CD4-positive, alpha-beta T cell treated with Interleukin-17A for 1 hour (primary cell): ENCODE results near the gene SLC17A9.

Source experiments
- DNase-seq: peaks from one replicate; pipeline ENCODE4 v3.0.0-alpha.2; 2020

SLC17A9 gene

DNA sequence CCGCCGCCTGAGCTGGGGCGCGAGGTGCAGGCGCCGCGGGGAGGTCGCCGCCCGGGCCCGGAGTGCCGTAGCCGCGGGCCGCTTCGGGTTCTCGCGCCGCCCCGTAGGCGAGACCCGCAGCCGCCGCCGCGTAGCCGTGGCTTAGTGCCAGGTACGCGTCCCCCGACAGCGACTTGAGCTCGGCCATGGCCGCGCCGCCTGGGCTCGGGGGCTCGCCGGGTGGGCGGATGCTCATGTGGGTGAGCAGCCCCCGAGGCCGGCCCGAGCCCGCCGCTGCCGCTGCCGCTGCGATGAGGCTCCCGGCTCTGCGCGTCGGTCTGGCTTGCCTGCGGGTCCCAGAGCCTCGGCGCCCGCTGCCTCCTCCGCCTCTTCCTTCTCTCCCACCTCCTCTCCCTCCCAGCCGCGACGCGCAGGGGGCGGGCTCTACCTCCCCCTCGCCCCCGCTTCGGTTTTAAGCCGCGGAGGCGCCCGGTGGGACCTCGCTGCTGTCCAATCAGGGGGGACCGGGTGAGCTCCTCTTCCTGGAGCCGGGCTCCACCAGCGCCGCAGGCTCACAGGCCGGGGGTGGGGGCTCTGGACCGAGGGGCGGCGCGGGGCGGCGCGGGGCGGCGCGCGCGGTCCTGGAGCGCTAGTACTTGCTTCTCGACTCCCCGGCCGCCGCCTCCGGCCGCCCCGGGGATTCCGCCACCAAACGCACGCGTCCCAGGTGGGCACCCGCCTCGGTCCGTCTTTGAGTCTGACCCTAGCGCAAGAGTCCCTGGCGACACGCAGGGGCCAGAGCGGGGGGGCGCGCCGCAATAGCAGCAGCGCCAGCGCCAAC, 54.2 kb downstream of the SLC17A9 start, which contains the start of gene BHLHE23:
BHLHE23 (minus strand) TSS at position 425 of the 820 bp plus-strand sequence; CDS start at position 235, 190 bp downstream.
- peak; percentile 19 for DNase-seq

DNA sequence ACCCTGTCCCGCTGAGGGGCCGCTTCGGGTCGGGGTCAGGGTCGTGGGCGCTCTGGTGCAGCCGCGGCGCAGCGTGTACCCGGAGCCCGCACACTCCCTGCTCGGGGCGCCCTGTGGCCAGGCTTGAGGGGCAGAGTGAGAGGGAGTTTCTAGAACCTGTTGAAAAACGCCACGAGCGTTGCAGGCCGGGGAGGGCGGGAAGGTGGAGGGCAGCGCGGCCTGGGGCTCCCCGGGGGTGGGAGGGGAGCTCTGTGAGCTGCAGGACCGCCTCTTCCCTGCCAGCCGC, 54.8 kb downstream of the SLC17A9 start:
- DNase-seq = no peak

DNA sequence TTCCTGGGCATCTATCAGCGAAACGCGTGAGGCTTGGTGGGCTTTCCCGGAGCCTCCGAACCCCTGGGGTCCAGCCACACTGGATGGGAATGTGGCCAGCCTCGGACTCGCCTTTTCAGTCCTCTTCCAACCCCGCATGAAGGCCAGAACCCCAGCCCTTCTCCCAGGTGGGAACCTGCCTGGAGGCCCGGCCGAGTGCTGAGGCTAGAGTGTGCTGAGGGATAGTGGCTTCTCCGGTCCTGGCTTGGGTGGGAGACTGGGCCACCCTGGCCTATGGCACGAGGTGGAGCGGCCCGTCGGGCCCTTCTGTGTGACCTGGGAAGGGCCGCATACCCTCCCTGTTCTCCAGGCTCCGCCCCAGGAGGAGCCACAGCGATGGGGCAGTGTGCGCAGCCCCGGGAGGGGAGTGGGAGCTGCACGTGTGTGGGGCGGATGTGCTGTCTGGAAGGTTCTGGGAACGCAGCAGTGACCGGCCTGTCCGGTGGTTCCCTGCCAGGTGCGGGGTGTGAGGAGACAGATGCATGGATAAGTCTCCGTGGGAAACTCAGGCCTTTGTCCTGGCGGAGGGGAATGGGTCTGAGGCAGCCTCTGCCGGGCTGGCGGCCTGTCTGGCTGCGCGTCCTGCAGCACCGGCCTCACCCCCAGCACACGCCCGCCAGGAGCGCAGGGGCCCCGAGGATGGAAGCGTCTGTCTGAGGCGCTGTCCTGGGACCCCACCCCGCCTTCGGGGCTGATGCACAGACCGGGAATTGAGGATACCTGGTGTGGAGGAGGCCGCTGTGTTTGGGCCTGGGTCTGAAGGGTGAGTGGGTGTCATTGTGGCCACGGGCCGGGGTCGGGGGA, 55.4 kb downstream of the SLC17A9 start:
- DNase-seq = no peak

DNA sequence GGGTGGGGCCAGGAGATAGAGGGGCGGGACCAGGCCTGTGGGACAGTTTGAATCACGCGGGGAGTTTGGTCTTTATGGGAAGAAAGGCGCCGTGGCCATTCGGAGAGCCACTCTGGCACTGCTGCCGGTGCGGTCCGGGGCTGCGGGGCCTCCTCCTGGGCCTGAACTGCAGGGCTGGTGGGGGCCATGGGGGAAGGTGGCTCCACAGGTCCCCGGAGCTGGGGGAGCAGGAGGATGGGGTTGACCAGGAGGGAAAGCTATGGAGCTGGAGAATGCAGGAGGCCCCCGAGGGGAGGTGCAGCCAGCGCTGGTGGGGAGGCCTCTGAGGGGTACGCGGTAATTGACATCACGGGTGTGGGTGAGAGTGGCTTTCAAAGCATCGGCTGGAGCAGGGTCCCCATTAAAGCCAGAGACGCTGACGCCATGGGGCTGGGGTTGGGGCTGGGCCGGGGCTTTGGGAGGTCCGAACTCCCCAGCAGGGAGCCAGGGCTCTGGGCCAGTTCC, 56.1 kb downstream of the SLC17A9 start:
- no peak for DNase-seq

DNA sequence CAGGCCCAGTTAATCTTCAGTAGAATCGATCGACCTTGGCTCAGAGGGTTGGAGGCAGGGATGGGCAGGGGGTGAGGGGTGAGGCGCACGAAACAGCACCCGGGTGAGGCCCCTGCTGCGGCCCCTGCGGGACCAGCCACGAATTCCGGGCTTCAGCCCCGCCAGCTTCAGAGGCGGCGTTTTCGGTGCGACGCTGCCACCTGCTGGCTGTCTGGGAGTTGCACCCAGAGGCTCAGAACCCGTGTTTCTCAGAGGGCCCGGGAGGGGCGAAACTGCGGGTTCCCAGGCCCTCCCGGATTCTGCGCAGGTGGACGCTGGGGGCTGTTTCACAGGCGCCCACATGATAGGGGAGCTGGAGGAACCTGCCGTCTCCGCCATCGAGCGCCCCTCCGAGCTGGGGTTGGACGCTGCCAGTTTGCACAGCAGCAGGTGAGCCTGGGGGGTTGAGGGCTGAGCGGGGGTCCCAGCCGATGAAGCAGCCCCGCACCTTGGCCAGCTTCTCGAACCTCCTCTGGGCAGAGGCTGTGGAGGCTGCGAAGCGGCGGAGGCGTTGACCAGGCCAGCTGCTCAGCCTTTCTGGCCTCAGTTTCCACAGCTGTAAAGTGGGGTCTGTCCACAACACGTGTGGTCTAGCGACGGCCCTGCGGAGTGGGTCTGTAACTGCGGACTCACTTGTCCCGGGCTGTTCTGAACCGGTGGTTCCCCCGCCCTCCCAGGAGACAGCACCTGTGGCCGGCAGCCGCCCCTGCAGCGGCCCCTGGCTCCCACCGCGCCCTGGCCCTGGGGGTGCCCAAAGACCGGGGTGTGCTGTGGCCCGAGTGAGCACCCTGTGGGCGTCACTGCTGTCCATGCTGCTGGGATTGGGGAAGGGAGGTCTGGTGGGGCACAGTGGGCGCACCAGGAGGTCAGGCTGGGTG, 56.8 kb downstream of the SLC17A9 start:
- peak; percentile 87 for DNase-seq

DNA sequence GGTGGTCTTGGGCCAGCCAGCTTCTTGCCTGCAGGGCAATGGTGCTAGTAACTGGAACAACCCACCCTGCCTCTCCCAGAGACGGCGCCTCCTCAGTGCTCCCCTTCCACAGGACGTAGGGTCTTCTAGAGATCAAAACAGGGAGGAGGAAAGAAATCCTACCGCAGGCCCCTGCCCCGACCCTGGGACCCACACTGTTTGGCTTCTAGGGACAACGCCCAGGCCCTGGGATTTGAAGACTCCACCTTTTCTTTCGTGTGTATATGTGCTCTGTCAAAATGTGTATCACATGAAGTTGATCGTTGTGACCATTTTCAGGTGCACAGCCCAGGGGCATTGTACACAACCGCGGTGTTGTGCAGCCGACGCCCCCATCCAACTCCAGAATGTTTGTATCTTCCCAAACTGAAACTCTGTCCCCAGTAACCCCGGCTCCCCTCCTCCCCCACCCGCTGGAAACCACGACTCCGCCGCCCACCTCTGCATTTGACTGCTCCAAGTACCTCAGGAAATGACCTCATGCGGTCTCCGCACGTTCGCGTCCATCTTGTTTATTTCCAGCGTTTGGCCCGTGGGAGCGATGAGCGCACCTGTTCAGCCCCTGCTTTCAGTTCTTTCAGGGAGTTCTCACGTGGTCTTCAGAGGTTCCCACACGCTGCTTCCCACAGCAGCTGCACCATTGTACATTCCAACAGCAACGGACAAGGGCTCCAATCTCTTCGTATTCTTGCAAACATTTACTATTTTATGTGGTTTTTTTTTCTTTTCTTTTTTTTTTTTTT, 57.7 kb downstream of the SLC17A9 start:
- peak; percentile 77 for DNase-seq

DNA sequence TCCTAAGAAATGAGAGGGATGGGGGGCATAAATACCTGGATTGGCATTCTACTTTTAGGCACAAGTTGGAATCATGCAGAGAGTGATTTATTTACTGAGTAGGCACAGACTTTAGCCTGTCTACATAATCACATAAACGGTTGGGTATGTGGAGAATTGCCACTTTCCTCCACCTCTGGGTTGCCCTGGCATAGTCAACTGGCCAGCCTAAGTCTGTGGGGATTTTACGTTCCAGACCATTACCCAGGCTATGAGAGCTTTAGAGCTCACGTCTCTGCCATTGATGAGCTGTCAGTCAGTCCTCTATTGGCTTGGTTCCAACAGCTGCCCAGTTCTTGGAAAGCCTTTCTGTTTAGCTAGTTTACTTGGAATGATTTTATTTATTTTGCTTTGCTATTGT, 59.3 kb downstream of the SLC17A9 start:
- no peak for DNase-seq

DNA sequence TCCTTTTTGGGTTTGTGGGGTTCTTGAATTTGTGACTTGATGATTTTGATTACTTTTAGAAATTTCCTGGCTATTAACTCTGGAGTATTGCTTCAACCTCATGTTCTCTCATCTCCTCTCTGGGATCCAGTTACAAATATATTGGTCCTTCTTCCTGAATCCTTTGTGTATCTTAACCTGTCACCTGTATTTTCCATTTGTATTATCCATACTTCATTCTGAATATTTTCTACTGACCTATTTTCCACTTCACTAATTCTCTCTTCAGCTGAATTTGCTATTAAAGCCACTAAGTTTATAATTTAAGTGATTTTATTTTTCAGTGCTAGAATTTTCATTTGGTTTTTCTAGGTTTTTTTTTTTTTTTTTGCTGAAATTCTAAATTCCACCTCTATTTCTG, 60.7 kb downstream of the SLC17A9 start:
- DNase-seq = no peak

DNA sequence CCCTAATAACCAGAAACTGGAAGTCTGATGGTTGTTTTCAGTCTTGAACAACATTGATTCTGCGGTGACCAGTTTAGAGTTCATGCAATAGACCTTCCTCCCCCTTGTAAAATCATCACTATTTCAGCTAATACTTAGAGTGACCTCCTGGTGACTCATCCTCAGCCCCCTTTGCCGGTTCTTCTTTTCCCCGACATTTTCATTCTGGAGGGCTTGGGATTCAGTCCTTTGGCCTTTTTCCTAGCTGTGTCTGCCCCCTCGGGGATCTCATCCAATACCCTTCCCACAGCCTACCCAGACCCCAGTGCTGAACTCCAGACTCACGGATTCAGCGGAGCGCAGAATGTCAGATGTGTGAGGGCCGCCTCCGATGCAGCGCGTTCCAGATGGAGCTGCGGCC, 61.8 kb downstream of the SLC17A9 start:
- DNase-seq = no peak

DNA sequence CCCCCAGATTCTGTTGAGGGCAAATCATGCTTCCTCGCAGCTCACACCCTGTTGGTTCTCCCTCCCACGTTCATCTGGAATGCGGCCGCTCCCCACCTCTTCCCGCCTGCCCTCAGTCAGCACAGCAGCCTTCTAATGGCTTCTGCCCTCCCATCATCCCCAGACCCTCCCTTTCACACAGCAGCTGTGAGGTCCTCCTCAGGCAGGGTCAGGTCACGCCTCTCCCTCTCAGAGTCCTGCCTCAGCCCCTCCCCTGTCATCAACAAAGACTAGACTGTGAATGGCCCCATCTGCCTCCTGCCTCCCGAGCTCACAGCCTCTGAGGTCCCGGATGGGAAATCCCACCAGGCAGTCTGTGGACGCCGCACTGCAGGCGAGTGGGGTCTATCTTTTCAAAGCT, 62.2 kb downstream of the SLC17A9 start:
- DNase-seq = no peak

DNA sequence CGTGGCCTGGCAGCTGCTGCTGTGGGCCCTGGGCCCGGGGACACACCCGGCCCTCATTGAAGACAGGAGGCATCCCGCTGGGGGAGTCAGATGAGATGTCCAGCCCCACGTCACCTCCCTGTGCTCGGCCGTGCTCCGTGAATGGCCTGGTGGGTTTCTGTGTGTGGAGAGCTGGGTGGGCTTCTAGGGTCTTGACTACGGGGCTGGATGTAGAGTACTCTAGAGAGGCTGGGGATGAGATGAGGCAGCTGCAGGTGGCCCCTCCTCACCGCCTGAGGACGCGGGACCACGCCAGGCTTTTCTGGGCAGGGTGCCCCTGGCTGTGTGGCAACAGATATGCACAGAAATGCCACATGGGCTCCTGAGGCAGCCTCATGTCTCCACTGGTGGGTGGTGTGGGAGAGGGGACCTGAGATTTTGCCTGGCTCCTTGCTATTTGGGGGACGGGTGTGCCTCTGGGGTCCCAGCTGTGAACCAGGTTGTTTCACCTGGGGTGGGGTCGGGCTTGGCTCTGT, 62.7 kb downstream of the SLC17A9 start:
- no peak for DNase-seq

DNA sequence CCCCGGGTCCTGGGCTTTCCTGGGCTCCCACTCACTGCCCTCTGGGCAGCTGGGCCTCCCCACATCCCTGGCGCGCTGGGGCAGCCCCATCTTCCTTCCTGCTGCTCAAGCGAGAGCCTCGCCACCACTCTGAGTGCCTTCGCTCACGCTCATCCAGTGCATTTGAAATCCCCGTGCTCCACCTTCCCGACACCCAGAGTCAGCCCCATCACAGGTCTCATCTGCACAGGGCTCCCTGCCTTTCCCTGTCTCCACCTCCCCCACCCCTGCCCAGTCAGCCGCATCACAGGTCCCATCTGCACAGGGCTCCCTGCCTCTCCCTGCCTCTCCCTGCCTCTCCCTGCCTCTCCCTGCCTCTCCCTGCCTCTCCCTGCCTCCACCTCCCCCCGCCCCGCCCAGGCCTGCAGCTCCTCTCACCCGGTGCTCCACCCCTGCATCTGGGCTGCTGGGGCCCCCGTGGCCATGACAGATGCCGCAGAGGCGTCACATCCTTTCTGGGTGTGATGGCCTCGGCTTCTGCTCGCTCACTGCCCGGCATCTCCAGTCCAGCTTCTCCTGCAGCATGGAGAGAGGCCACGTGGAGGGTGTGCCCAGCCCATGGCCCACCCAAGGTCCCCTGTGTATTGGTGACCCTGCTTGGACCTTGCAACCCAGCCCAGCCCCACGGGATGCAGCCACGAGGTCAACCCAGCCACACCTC, 63.3 kb downstream of the SLC17A9 start:
- DNase-seq = no peak

DNA sequence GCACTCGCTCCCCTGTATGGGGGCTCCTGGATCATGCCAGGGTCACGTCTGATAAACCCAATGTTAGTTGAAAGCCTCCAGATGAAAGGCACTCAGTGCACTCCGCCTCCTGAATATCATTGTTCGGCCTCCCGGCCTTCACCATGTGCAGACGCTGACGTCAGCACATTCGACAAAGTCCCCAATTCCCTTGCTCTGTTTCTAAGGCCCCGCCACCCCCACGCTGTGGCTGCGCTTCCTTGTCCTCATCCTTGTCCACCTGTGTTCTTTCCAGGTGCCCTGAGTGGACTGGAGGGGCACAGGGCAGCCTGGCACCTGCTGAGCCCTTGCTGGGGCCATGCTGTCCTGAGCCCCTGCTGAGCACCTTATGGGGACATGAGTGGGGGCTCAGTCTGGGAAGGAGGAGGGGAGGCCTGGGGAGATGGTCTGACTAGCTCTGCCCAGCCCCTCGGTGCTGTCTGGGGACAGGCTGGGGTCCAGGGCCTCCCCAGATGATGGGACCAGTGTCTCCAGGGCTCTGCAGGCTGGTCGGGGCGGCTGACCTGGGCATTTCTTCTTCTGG, 64.1 kb downstream of the SLC17A9 start:
- no peak for DNase-seq

DNA sequence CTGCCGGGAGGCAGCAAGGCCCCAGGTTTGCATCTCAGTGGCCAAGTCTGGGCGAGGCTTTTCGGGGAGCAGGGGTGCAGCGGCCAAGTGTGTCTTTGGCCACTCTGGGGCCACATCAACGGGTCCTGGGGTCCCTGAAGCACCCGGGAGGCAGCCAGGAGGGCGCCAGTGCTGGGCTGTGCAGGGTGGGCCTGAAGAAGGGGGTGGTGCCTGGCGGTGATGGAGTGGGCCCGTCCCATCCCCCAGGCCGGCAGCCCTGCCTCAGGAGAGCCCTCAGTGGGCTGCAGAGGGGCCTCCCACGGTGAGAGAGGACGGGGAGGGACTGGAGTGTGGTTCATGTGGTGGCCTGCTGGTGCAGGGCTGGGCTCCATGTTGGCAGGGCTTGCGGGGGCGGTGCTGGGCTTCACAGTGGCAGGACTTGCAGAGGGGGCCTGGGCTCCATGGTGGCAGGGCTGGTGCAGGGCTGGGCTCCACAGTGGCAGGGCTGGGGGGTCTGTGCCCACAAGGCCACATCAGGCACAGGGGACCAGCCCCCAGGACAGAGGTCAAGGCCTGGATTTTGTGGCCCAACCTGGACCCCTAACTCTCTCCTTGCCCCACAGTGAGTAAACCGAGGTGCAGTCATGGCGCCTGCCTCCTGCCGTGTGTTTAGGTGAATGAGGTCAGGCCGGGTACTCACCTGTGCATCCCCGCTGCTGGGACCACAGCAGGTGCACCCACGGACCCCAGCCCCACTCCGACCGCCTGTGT, 64.7 kb downstream of the SLC17A9 start:
- no peak for DNase-seq

DNA sequence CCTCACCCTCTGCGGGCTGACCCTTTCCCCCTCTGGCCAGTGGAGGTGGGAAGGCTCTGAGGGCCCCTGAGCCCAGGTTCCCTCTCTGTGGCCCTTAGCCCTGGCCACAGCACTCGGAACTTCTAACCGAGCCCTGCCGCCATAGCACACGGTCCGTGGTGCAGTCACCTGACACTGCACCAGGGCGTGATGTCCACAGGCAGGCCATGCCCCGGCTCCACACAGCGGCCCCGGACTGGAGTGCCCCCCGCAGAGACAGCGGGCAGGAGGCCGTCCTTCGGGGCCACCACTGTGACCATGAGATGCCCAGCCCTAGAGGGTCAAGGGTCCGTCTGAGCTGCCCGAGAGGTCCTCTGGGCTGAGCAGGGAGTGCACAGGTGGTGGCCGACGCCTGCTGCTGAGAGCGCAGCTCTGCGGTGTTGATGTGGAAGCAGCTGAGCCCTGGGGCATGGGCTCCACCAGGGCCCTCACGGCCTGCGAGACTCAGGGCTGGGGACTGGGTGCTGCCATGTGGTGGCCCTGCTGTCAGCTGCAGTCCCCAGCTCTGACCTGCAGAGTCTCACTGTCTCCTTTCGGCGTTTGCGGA, 65.4 kb downstream of the SLC17A9 start:
- DNase-seq = no peak
